ENCODE data around the gene N4BP2L2.

Gene N4BP2L2

DNA sequence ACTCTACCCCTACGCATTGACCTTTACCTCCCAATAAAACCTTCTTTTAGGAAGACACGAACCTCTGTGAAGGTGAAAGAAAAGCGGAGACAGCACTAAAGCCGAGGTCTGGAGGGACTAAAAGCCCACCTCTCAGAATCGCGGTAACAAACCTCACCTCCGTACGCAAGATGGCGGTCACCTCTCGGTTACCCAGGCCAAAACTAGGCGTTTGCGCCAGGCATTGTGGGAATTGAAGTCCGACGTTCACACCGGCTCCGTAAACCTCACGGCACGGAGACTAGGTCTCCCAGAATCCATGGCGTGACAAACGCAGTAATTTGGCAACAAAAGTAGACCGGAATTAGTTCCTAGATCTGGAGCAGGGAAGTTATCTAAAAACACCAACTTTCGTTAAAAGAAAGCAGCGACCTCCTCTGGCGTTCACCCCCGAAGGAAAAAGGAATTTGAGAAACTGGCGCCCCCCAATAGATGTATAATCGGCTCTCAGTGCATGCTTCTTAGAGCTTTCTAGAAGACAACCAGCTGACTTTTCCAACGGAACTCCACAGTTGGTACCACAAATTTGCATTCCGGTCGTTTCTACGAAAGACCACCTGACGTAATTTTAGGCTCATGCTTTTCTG is at the start of gene N4BP2L2:
TSS of gene N4BP2L2 (minus strand) at position 175 of the 626 bp plus-strand sequence. CDS start 1,768 bp downstream, outside the sequence.
- Histone ChIP-seq H3K36me3 (ENCODE audit: low read length) (peaks cover 19% of the 10 kb centered on the region), H3K79me2 (ENCODE audit: insufficient read depth, low read length) (peaks cover 38% of the 10 kb centered on the region), H4K20me1 (ENCODE audit: low read depth, low read length) (no peaks in the 10 kb centered on the region), H3K4me3 (ENCODE audit: insufficient read depth, low read length, poor library complexity, severe bottlenecking) (peak within 1 kb of the TSS; percentile 79), H3K9me3 (ENCODE audit: insufficient read depth, low read length) (no peaks in the 10 kb centered on the region), H3K9me2 (replicated peaks; ENCODE audit: insufficient read depth, low read length) (no peaks in the 10 kb centered on the region), H3F3A (ENCODE audit: insufficient read depth) (peaks cover 4% of the 10 kb centered on the region; the same call in 1 of the 2 replicates), H3K27ac (ENCODE audit: low read depth, low read length) (peak within 1 kb of the TSS; percentile 63), H3K27me3 (ENCODE audit: low read length) (no peaks in the 10 kb centered on the region), H3K4me2 (ENCODE audit: low read depth, low read length, poor library complexity, severe bottlenecking) (peak within 1 kb of the TSS; percentile 83), H3K9ac (ENCODE audit: low read length) (peak within 1 kb of the TSS; percentile 74), H2AFZ (ENCODE audit: low read depth, low read length, severe bottlenecking) (peak within 1 kb of the TSS; percentile 98)
- no peak for TF ChIP-seq CTCF (IDR thresholded peaks at IDR 0.05; ENCODE audit: insufficient read depth, low read length, poor library complexity, severe bottlenecking)
- no peak for TF ChIP-seq EZH2phosphoT487 (conservative IDR thresholded peaks at IDR 0.05; ENCODE audit: low read length)

GRCh38 chr13:32587811-32588170 is 49.2 kb upstream of the N4BP2L2 start:
- Histone ChIP-seq H3K9ac (ENCODE audit: low read length) (peak overlapping the region; percentile 72), H4K20me1 (ENCODE audit: low read depth, low read length) (peaks cover 32% of the 10 kb centered on the region), H3K79me2 (ENCODE audit: insufficient read depth, low read length) (peaks cover 57% of the 10 kb centered on the region), H2AFZ (ENCODE audit: low read depth, low read length, severe bottlenecking) (no peak overlapping the region), H3K27me3 (ENCODE audit: low read length) (no peaks in the 10 kb centered on the region), H3F3A (ENCODE audit: insufficient read depth) (no peaks in the 10 kb centered on the region), H3K36me3 (ENCODE audit: low read length) (no peaks in the 10 kb centered on the region), H3K27ac (ENCODE audit: low read depth, low read length) (peak overlapping the region; percentile 74), H3K9me3 (ENCODE audit: insufficient read depth, low read length) (no peaks in the 10 kb centered on the region), H3K4me3 (ENCODE audit: insufficient read depth, low read length, poor library complexity, severe bottlenecking) (peak overlapping the region; percentile 73), H3K9me2 (replicated peaks; ENCODE audit: insufficient read depth, low read length) (no peaks in the 10 kb centered on the region), H3K4me2 (ENCODE audit: low read depth, low read length, poor library complexity, severe bottlenecking) (peak overlapping the region; percentile 97)
- TF ChIP-seq CTCF (IDR thresholded peaks at IDR 0.05; ENCODE audit: insufficient read depth, low read length, poor library complexity, severe bottlenecking): no peak
- no peak for TF ChIP-seq EZH2phosphoT487 (conservative IDR thresholded peaks at IDR 0.05; ENCODE audit: low read length)

- Histone ChIP-seq H2AFZ (ENCODE audit: low read depth, low read length, severe bottlenecking) (no peak overlapping the region), H3K4me2 (ENCODE audit: low read depth, low read length, poor library complexity, severe bottlenecking) (peak overlapping the region; percentile 97), H3F3A (ENCODE audit: insufficient read depth) (no peaks in the 10 kb centered on the region), H4K20me1 (ENCODE audit: low read depth, low read length) (peaks cover 28% of the 10 kb centered on the region), H3K9ac (ENCODE audit: low read length) (peak overlapping the region; percentile 72), H3K27me3 (ENCODE audit: low read length) (no peaks in the 10 kb centered on the region), H3K27ac (ENCODE audit: low read depth, low read length) (peak overlapping the region; percentile 74), H3K36me3 (ENCODE audit: low read length) (no peaks in the 10 kb centered on the region), H3K9me3 (ENCODE audit: insufficient read depth, low read length) (no peaks in the 10 kb centered on the region), H3K9me2 (replicated peaks; ENCODE audit: insufficient read depth, low read length) (no peaks in the 10 kb centered on the region), H3K79me2 (ENCODE audit: insufficient read depth, low read length) (peaks cover 52% of the 10 kb centered on the region), H3K4me3 (ENCODE audit: insufficient read depth, low read length, poor library complexity, severe bottlenecking) (peak overlapping the region; percentile 73)
- no peak for TF ChIP-seq CTCF (IDR thresholded peaks at IDR 0.05; ENCODE audit: insufficient read depth, low read length, poor library complexity, severe bottlenecking)
- no peak for TF ChIP-seq EZH2phosphoT487 (conservative IDR thresholded peaks at IDR 0.05; ENCODE audit: low read length)
Observed at GRCh38 chr13:32587011-32587810, 48.6 kb upstream of the N4BP2L2 start.

Data from SU-DHL-6 (cell line).